ENCODE results near the gene CLK4. TPM values are rescaled to one million over a fixed set of nuclear protein-coding genes. Genes with fewer than 3 reads are reported as not detected.

CLK4 gene
- total RNA-seq, 8 experiments from 2014 or later, result 18.4 to 44.9 (median 27.0) TPM

- in situ Hi-C loops (cut with MboI; ENCODE audit: low pct_unique_long_range_greater_than_20kb in 2 of 9, low sequenced_read_pairs in 9 of 9, unreplicated experiment in 9 of 9), result no loop called here
- Histone ChIP-seq H3K4me3 (peak overlapping the region; percentile 74 to 99 (median 90)), H3K27ac (no peak overlapping the region), H3K4me1 (replicated peaks in 1 of 2) (peaks cover 7 to 19% of the 10 kb centered on the region in 2 donors)
- peak in 2 of 8 experiments; percentile 49 to 54 for ATAC-seq (replicated peaks in 6 of 8)
- WGBS, 10 experiments, result 20 to 77% (median 67%) methylated on average over 1 to 4 of the region's 20 CpGs; no CpG with 5 or more reads in 6 of the 10 experiments
These were observed 379 bp upstream of the CLK4 start for GRCh38 chr5:178627259-178627598.

GRCh38 chr5:178625679-178626483 is 969 bp downstream of the CLK4 start:
- in situ Hi-C loops (cut with MboI; ENCODE audit: low pct_unique_long_range_greater_than_20kb in 2 of 9, low sequenced_read_pairs in 9 of 9, unreplicated experiment in 9 of 9), result no loop called here
- 0 to 7% (median 1%) methylated on average over 1 to 20 of the region's 23 CpGs; no CpG with 5 or more reads in 1 of the 10 experiments for whole genome bisulfite sequencing, 10 experiments
- H3K4me3 ChIP-seq, result peak overlapping the region; percentile 74 to 99 (median 90)

GRCh38 chr5:178624631-178625546 is 2.0 kb downstream of the CLK4 start:
- H3K4me1 ChIP-seq (replicated peaks in 1 of 2), result peaks cover 7 to 19% of the 10 kb centered on the region in 2 donors
- peak overlapping the region; percentile 74 to 99 (median 90) for H3K4me3 ChIP-seq
- ATAC-seq (replicated peaks in 6 of 8), result peak in 1 of 8 experiments; percentile 23
- in situ Hi-C loops (cut with MboI; ENCODE audit: low pct_unique_long_range_greater_than_20kb in 2 of 9, low sequenced_read_pairs in 9 of 9, unreplicated experiment in 9 of 9), result no loop called here
- WGBS, 10 experiments, result 0 to 16% (median 4%) methylated on average over 3 to 15 of the region's 15 CpGs
- no peak overlapping the region for H3K27ac ChIP-seq

More at GRCh38 chr5:178625679-178626483, 969 bp downstream of the CLK4 start:
- peaks cover 7 to 19% of the 10 kb centered on the region in 2 donors for H3K4me1 ChIP-seq (replicated peaks in 1 of 2)
- ATAC-seq (replicated peaks in 6 of 8), result peak; percentile 14 to 49 (median 42)
- H3K27ac ChIP-seq, result peak overlapping the region; percentile 95 to 97

- H3K27ac ChIP-seq, result no peak overlapping the region
- in situ Hi-C loops (cut with MboI; ENCODE audit: low pct_unique_long_range_greater_than_20kb in 2 of 9, low sequenced_read_pairs in 9 of 9, unreplicated experiment in 9 of 9), result no loop called here
- no peak overlapping the region for H3K4me3 ChIP-seq
- WGBS, 10 experiments, result 0 to 100% (median 90%) methylated on average over 1 to 4 of the region's 4 CpGs
- peaks cover 7 to 19% of the 10 kb centered on the region in 2 donors for H3K4me1 ChIP-seq (replicated peaks in 1 of 2)
- no peak for ATAC-seq (replicated peaks in 6 of 8)
These were observed 4.1 kb downstream of the CLK4 start for GRCh38 chr5:178622679-178623247.

- no peak overlapping the region for H3K27ac ChIP-seq
- no peak overlapping the region for H3K4me3 ChIP-seq
- in situ Hi-C loops (cut with MboI; ENCODE audit: low pct_unique_long_range_greater_than_20kb in 2 of 9, low sequenced_read_pairs in 9 of 9, unreplicated experiment in 9 of 9), result no loop called here
- WGBS, 10 experiments, result 30 to 100% (median 44%) methylated on average over 1 of the region's 1 CpG; no CpG with 5 or more reads in 2 of the 10 experiments
- ATAC-seq (replicated peaks in 6 of 8), result no peak
- peaks cover 5 to 15% of the 10 kb centered on the region in 2 donors for H3K4me1 ChIP-seq (replicated peaks in 1 of 2)
These were observed 7.5 kb downstream of the CLK4 start for GRCh38 chr5:178619390-178619789.

- Histone ChIP-seq H3K4me3 (no peak overlapping the region), H3K27ac (no peak overlapping the region), H3K4me1 (replicated peaks in 1 of 2) (no peaks in the 10 kb centered on the region)
- in situ Hi-C loops (cut with MboI; ENCODE audit: low pct_unique_long_range_greater_than_20kb in 2 of 9, low sequenced_read_pairs in 9 of 9, unreplicated experiment in 9 of 9), result no loop called here
- WGBS, 10 experiments, result 78 to 100% (median 90%) methylated on average over 2 to 7 of the region's 7 CpGs
- ATAC-seq (replicated peaks in 6 of 8), result no peak
These were observed 14.6 kb downstream of the CLK4 start for GRCh38 chr5:178612299-178612698.

- Histone ChIP-seq H3K27ac (no peak overlapping the region), H3K4me3 (no peak overlapping the region), H3K4me1 (replicated peaks in 1 of 2) (no peaks in the 10 kb centered on the region)
- in situ Hi-C loops (cut with MboI; ENCODE audit: low pct_unique_long_range_greater_than_20kb in 2 of 9, low sequenced_read_pairs in 9 of 9, unreplicated experiment in 9 of 9), result no loop called here
- 80 to 100% (median 88%) methylated on average over 1 to 3 of the region's 3 CpGs; no CpG with 5 or more reads in 4 of the 10 experiments for WGBS, 10 experiments
- ATAC-seq (replicated peaks in 6 of 8), result no peak
These were observed 20.6 kb downstream of the CLK4 start for GRCh38 chr5:178606269-178606668.

GRCh38 chr5:178605788-178606187 is 21.1 kb downstream of the CLK4 start:
- in situ Hi-C loops (cut with MboI; ENCODE audit: low pct_unique_long_range_greater_than_20kb in 2 of 9, low sequenced_read_pairs in 9 of 9, unreplicated experiment in 9 of 9), result no loop called here
- H3K4me3 ChIP-seq, result no peak overlapping the region
- 33 to 100% (median 93%) methylated on average over 1 to 3 of the region's 3 CpGs; no CpG with 5 or more reads in 1 of the 10 experiments for WGBS, 10 experiments

GRCh38 chr5:178602752-178603151 is 24.1 kb downstream of the CLK4 start:
- Histone ChIP-seq H3K4me1 (replicated peaks in 1 of 2) (no peaks in the 10 kb centered on the region), H3K27ac (no peak overlapping the region), H3K4me3 (no peak overlapping the region)
- in situ Hi-C loops (cut with MboI; ENCODE audit: low pct_unique_long_range_greater_than_20kb in 2 of 9, low sequenced_read_pairs in 9 of 9, unreplicated experiment in 9 of 9), result no loop called here
- 88 to 100% (median 100%) methylated on average over 1 to 2 of the region's 2 CpGs; no CpG with 5 or more reads in 1 of the 10 experiments for WGBS, 10 experiments
- no peak for ATAC-seq (replicated peaks in 6 of 8)

More at GRCh38 chr5:178605788-178606187, 21.1 kb downstream of the CLK4 start:
- ATAC-seq (replicated peaks in 6 of 8), result no peak
- no peak overlapping the region for H3K27ac ChIP-seq
- H3K4me1 ChIP-seq (replicated peaks in 1 of 2), result no peaks in the 10 kb centered on the region

- WGBS, 10 experiments, result 70 to 100% (median 86%) methylated on average over 2 of the region's 2 CpGs
- no peak for ATAC-seq (replicated peaks in 6 of 8)
- no peaks in the 10 kb centered on the region for H3K4me1 ChIP-seq (replicated peaks in 1 of 2)
- in situ Hi-C loops (cut with MboI; ENCODE audit: low pct_unique_long_range_greater_than_20kb in 2 of 9, low sequenced_read_pairs in 9 of 9, unreplicated experiment in 9 of 9), result loop anchor here in 4 of 9 experiments (25.0 kb wide), 1 partner anchor 308 kb away; no protein-coding TSS in a partner anchor
- no peak overlapping the region for H3K4me3 ChIP-seq
- H3K27ac ChIP-seq, result no peak overlapping the region
These were observed 31.1 kb downstream of the CLK4 start for GRCh38 chr5:178595750-178596149.

- in situ Hi-C loops (cut with MboI; ENCODE audit: low pct_unique_long_range_greater_than_20kb in 2 of 9, low sequenced_read_pairs in 9 of 9, unreplicated experiment in 9 of 9), result loop anchor here in 4 of 9 experiments (25.0 kb wide), 1 partner anchor 308 kb away; no protein-coding TSS in a partner anchor
- no peak for ATAC-seq (replicated peaks in 6 of 8)
- H3K4me1 ChIP-seq (replicated peaks in 1 of 2), result no peaks in the 10 kb centered on the region
- H3K27ac ChIP-seq, result no peak overlapping the region
- H3K4me3 ChIP-seq, result no peak overlapping the region
These were observed 31.7 kb downstream of the CLK4 start for GRCh38 chr5:178595150-178595549.

GRCh38 chr5:178590924-178591423 is 35.9 kb downstream of the CLK4 start:
- Histone ChIP-seq H3K27ac (no peak overlapping the region), H3K4me3 (no peak overlapping the region), H3K4me1 (replicated peaks in 1 of 2) (peaks cover 4 to 25% of the 10 kb centered on the region in 2 donors)
- peak in 1 of 8 experiments; percentile 12 for ATAC-seq (replicated peaks in 6 of 8)
- 0 to 60% (median 31%) methylated on average over 1 to 8 of the region's 9 CpGs for WGBS, 10 experiments
- in situ Hi-C loops (cut with MboI; ENCODE audit: low pct_unique_long_range_greater_than_20kb in 2 of 9, low sequenced_read_pairs in 9 of 9, unreplicated experiment in 9 of 9), result loop anchor here in 4 of 9 experiments (25.0 kb wide), 1 partner anchor 304 kb away; no protein-coding TSS in a partner anchor

All from motor neuron (in vitro differentiated cells).